Mucosa of rectum (tissue), 2 donors: ENCODE data around the gene RAB26.
"Not testable (repeated sequence)": the region's sequence is repeated elsewhere in the genome, so short reads cannot be mapped to it uniquely, and the experiment has no call there.

Experiments used
- H3K27ac ChIP-seq, 2 donors: one replicate each; pipeline ENCODE4 v1.7.0; 2013; ENCODE audit warnings: inconsistent platforms in 2 of 2, low read depth in 2 of 2, low read length in 2 of 2
- H3K27me3 ChIP-seq, 2 donors: one replicate each; pipeline ENCODE4 v1.7.0; 2013; ENCODE audit warnings: low read length in 2 of 2; ENCODE audit not compliant: control insufficient read depth in 2 of 2, insufficient read depth in 2 of 2
- H3K36me3 ChIP-seq, 2 donors: one replicate each; pipeline ENCODE4 v1.7.0; 2013; ENCODE audit warnings: low read length in 2 of 2; ENCODE audit not compliant: control insufficient read depth in 2 of 2, insufficient read depth in 2 of 2
- H3K4me1 ChIP-seq, 2 donors: one replicate each; pipeline ENCODE4 v1.7.0; 2013; ENCODE audit warnings: low read length in 2 of 2, mild to moderate bottlenecking in 1 of 2; ENCODE audit not compliant: control insufficient read depth in 2 of 2, insufficient read depth in 2 of 2
- H3K4me3 ChIP-seq, 2 donors: one replicate each; pipeline ENCODE4 v1.7.0; 2013; ENCODE audit warnings: low read length in 2 of 2
- H3K9ac ChIP-seq, 2 donors: one replicate each; pipeline ENCODE4 v1.7.0; 2013; ENCODE audit warnings: low read length in 2 of 2, low read depth in 1 of 2, mild to moderate bottlenecking in 1 of 2
- H3K9me3 ChIP-seq, 2 donors: one replicate each; pipeline ENCODE4 v1.7.0; 2013; ENCODE audit warnings: low read length in 2 of 2; ENCODE audit not compliant: control insufficient read depth in 2 of 2
- donor health status: healthy.
- donor health status: Normal muscosa, but diverticular disease.

Gene RAB26

GRCh38 chr16:2147981-2148671, at the start of gene RAB26:
Gene RAB26, plus strand, starts transcription at chr16:2148625. Its CDS starts 159 bp downstream, at chr16:2148784.
- peak within 1 kb of the TSS; percentile 59 to 69 for H3K4me3 ChIP-seq
- H3K9me3 ChIP-seq = no peaks in the 10 kb centered on the region
- no peaks in the 10 kb centered on the region for H3K27me3 ChIP-seq
- H3K27ac ChIP-seq = peak within 1 kb of the TSS; percentile 85 to 88
- peak within 1 kb of the TSS in 1 of 2 donors; percentile 69 for H3K9ac ChIP-seq
- H3K36me3 ChIP-seq = peaks cover 3 to 11% of the 10 kb centered on the region in 2 donors
- H3K4me1 ChIP-seq = peaks cover 48 to 52% of the 10 kb centered on the region in 2 donors

- H3K9me3 ChIP-seq, H3K4me3 ChIP-seq, H3K27ac ChIP-seq, H3K27me3 ChIP-seq, H3K4me1 ChIP-seq, H3K9ac ChIP-seq: not testable (repeated sequence)
- H3K36me3 ChIP-seq = peaks cover 2 to 14% of the 10 kb centered on the region in 2 donors
Observed at GRCh38 chr16:2101581-2101980, 46.8 kb upstream of the RAB26 start.

- Histone ChIP-seq H3K36me3 (peaks cover 2 to 11% of the 10 kb centered on the region in 2 donors), H3K9ac (no peak overlapping the region), H3K27me3 (no peaks in the 10 kb centered on the region), H3K9me3 (no peaks in the 10 kb centered on the region), H3K4me3 (no peak overlapping the region), H3K4me1 (no peaks in the 10 kb centered on the region), H3K27ac (no peak overlapping the region)
Observed at GRCh38 chr16:2102471-2102870, 46.0 kb upstream of the RAB26 start.

GRCh38 chr16:2104464-2104863, 44.0 kb upstream of the RAB26 start:
- not testable (repeated sequence) for H3K27ac ChIP-seq, H3K4me3 ChIP-seq, H3K9me3 ChIP-seq, H3K9ac ChIP-seq, H3K27me3 ChIP-seq, H3K4me1 ChIP-seq
- peaks cover 6 to 11% of the 10 kb centered on the region in 2 donors for H3K36me3 ChIP-seq

GRCh38 chr16:2105291-2105690, 43.1 kb upstream of the RAB26 start:
- H3K9ac ChIP-seq, H3K9me3 ChIP-seq, H3K4me1 ChIP-seq, H3K27me3 ChIP-seq, H3K27ac ChIP-seq, H3K36me3 ChIP-seq, H3K4me3 ChIP-seq: not testable (repeated sequence)

GRCh38 chr16:2105769-2106168, 42.7 kb upstream of the RAB26 start:
- H3K27ac ChIP-seq, H3K27me3 ChIP-seq, H3K36me3 ChIP-seq, H3K4me3 ChIP-seq, H3K4me1 ChIP-seq, H3K9ac ChIP-seq, H3K9me3 ChIP-seq: not testable (repeated sequence)

GRCh38 chr16:2106211-2106610, 42.2 kb upstream of the RAB26 start:
- H3K27me3 ChIP-seq, H3K9me3 ChIP-seq, H3K27ac ChIP-seq, H3K4me1 ChIP-seq, H3K36me3 ChIP-seq, H3K9ac ChIP-seq, H3K4me3 ChIP-seq: not testable (repeated sequence)

- not testable (repeated sequence) for H3K27me3 ChIP-seq, H3K9ac ChIP-seq, H3K9me3 ChIP-seq, H3K4me3 ChIP-seq, H3K36me3 ChIP-seq, H3K27ac ChIP-seq, H3K4me1 ChIP-seq
Observed at GRCh38 chr16:2107121-2107790, 41.2 kb upstream of the RAB26 start.

- not testable (repeated sequence) for H3K9me3 ChIP-seq, H3K27ac ChIP-seq, H3K9ac ChIP-seq, H3K4me3 ChIP-seq, H3K4me1 ChIP-seq, H3K27me3 ChIP-seq, H3K36me3 ChIP-seq
Observed at GRCh38 chr16:2107791-2108125, 40.7 kb upstream of the RAB26 start.

- H3K4me1 ChIP-seq, H3K36me3 ChIP-seq, H3K27ac ChIP-seq, H3K4me3 ChIP-seq, H3K9me3 ChIP-seq, H3K9ac ChIP-seq, H3K27me3 ChIP-seq: not testable (repeated sequence)
Observed at GRCh38 chr16:2108446-2109270, 39.8 kb upstream of the RAB26 start.
